Activated T-helper 17 cell treated with anti-CD3 and anti-CD28 coated beads, Interleukin-2, amount 50 U/mL, for 72 hours (primary cell): ENCODE data around the gene ABHD17A. TPM values are rescaled to one million over a fixed set of nuclear protein-coding genes. Genes with fewer than 3 reads are reported as not detected.

Experiments used
- ATAC-seq: fragments of 150-1000 bp; cut with Tn5 transposase; replicated peaks from 2 replicates; pipeline ENCODE4 v1.10.0; 2021; ENCODE audit warnings: mild to moderate bottlenecking, moderate library complexity
- H3K27ac Mint-ChIP-seq: one replicate; pipeline ENCODE4 v1.8.0; 2022; ENCODE audit warnings: mixed read lengths
- H3K27me3 Mint-ChIP-seq: one replicate; pipeline ENCODE4 v1.8.0; 2022; ENCODE audit warnings: mixed read lengths
- H3K36me3 Mint-ChIP-seq: one replicate; pipeline ENCODE4 v1.8.0; 2022; ENCODE audit warnings: low read depth, mild to moderate bottlenecking, mixed read lengths
- H3K4me1 Mint-ChIP-seq: one replicate; pipeline ENCODE4 v1.8.0; 2022; ENCODE audit warnings: mixed read lengths
- H3K4me3 Mint-ChIP-seq: one replicate; pipeline ENCODE4 v1.8.0; 2022; ENCODE audit warnings: mild to moderate bottlenecking, mixed read lengths
- H3K9me3 Mint-ChIP-seq: one replicate; pipeline ENCODE4 v1.8.0; 2022; ENCODE audit warnings: mixed read lengths
- total RNA-seq, 2 donors: library from RNA; stranded (reverse); gene quantifications; one replicate each; pipeline ENCODE4 v1.2.3, GENCODE V29; 2022

The ABHD17A gene
- total RNA-seq, 2 donors from 2014 or later = 84.4 to 109 TPM

DNA sequence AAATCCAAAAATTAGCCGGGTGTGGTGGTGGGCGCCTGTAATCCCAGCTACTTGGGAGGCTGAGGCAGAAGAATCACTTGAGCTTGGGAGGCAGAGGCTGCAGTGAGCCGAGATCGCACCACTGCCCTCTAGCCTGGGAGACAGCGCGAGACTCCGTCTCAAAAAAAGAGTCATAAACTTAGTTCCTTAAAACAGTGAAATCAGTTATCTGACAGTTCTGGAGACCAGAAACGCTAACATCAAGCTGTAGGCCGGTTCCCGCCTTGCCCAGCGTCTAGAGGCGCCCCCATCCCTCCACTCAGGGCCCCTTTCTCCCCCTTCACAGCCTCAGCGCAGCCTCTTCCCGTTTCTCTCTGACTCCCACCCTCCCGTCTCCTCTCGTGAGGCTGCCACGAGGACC lies 31.9 kb upstream of the ABHD17A start:
- H3K4me1 Mint-ChIP-seq = no peaks in the 10 kb centered on the region
- no peak overlapping the region for H3K27ac Mint-ChIP-seq
- no peaks in the 10 kb centered on the region for H3K27me3 Mint-ChIP-seq
- H3K4me3 Mint-ChIP-seq = no peak overlapping the region
- H3K9me3 Mint-ChIP-seq = no peaks in the 10 kb centered on the region
- peaks cover 35% of the 10 kb centered on the region for H3K36me3 Mint-ChIP-seq
- no peak for ATAC-seq

- no peak overlapping the region for H3K4me3 Mint-ChIP-seq
- no peaks in the 10 kb centered on the region for H3K4me1 Mint-ChIP-seq
- ATAC-seq = no peak
- H3K27me3 Mint-ChIP-seq = no peaks in the 10 kb centered on the region
- H3K9me3 Mint-ChIP-seq = no peaks in the 10 kb centered on the region
- H3K27ac Mint-ChIP-seq = no peak overlapping the region
- peaks cover 24% of the 10 kb centered on the region for H3K36me3 Mint-ChIP-seq
Measured at GRCh38 chr19:1914826-1915341, 29.6 kb upstream of the ABHD17A start.

- H3K27ac Mint-ChIP-seq = no peak overlapping the region
- ATAC-seq = no peak
- H3K27me3 Mint-ChIP-seq = no peaks in the 10 kb centered on the region
- no peaks in the 10 kb centered on the region for H3K4me1 Mint-ChIP-seq
- H3K4me3 Mint-ChIP-seq = no peak overlapping the region
- H3K9me3 Mint-ChIP-seq = no peaks in the 10 kb centered on the region
- peaks cover 23% of the 10 kb centered on the region for H3K36me3 Mint-ChIP-seq
Measured at GRCh38 chr19:1913781-1914577, 28.7 kb upstream of the ABHD17A start.

DNA sequence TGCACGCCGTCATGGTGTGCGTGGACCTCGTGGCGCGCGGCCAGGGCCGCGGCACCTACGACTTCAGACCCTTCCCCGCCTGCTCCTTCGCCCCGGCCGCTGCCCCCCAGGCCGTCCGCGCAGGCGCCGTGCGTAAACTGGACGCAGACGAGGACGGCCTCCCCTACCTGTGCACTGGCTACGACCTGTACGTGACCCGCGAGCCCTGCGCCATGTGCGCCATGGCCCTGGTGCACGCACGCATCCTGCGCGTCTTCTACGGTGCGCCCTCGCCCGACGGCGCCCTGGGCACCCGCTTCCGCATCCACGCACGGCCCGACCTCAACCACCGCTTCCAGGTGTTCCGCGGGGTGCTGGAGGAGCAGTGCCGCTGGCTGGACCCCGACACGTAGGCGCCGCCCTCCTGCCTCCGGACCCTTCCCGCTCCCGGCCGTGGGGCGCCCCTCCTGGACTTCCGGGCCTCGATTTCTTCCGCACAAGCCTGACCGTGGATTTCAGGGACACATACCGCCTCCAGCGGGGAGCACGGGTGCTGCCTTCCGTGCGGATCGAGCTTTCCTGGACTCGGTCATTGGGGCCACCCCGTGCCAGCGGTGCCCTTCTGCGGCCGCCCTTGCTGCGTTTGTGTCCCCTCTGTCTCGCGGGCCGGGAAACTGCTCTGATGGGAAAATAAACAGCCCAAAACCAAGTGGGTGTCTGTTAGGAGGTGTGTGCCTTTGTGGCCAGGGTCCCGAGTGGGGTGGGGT lies 27.6 kb upstream of the ABHD17A start:
- Mint-ChIP-seq H3K36me3 (peaks cover 13% of the 10 kb centered on the region), H3K4me3 (no peak overlapping the region), H3K27ac (no peak overlapping the region), H3K27me3 (no peaks in the 10 kb centered on the region), H3K4me1 (no peaks in the 10 kb centered on the region), H3K9me3 (no peaks in the 10 kb centered on the region)
- no peak for ATAC-seq

DNA sequence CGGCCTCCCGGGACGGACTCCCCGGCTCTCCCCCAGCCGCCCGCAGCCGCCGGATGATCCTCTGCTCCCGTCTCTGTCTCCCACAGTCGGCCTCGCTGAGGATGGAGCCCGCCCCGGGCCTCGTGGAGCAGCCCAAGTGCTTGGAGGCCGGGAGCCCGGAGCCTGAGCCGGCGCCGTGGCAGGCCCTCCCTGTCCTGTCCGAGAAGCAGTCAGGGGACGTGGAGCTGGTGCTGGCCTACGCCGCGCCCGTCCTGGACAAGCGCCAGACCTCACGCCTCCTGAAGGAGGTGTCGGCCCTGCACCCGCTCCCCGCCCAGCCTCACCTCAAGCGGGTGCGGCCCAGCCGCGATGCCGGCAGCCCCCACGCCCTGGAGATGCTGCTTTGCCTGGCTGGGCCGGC lies 26.7 kb upstream of the ABHD17A start:
- H3K9me3 Mint-ChIP-seq = no peaks in the 10 kb centered on the region
- H3K27ac Mint-ChIP-seq = no peak overlapping the region
- ATAC-seq = no peak
- H3K4me3 Mint-ChIP-seq = no peak overlapping the region
- no peaks in the 10 kb centered on the region for H3K4me1 Mint-ChIP-seq
- H3K36me3 Mint-ChIP-seq = peaks cover 6% of the 10 kb centered on the region
- no peaks in the 10 kb centered on the region for H3K27me3 Mint-ChIP-seq

DNA sequence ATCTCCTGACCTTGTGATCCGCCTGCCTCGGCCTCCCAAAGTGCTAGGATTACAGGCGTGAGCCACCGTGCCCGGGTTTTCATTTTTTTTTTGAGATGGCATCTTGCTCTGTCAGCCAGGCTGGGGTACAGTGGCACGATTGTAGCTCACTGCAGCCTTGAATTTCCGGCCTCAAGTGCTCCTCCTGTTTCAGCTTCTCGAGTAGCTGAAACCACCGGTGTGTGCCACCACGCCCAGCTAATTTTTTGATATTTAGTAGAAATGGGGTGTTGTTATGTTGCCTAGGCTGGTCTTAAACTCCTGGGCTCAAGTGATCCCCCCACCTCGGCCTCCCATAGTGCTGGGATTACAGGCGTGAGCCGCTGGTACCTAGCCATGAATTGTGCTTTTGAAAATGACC lies 25.8 kb upstream of the ABHD17A start:
- Mint-ChIP-seq H3K4me1 (no peaks in the 10 kb centered on the region), H3K4me3 (no peak overlapping the region), H3K9me3 (no peaks in the 10 kb centered on the region), H3K36me3 (peaks cover 6% of the 10 kb centered on the region), H3K27me3 (no peaks in the 10 kb centered on the region), H3K27ac (no peak overlapping the region)
- no peak for ATAC-seq

GRCh38 chr19:1910177-1910576 lies 24.9 kb upstream of the ABHD17A start:
- ATAC-seq = no peak
- Mint-ChIP-seq H3K4me3 (no peak overlapping the region), H3K27ac (no peak overlapping the region)

DNA sequence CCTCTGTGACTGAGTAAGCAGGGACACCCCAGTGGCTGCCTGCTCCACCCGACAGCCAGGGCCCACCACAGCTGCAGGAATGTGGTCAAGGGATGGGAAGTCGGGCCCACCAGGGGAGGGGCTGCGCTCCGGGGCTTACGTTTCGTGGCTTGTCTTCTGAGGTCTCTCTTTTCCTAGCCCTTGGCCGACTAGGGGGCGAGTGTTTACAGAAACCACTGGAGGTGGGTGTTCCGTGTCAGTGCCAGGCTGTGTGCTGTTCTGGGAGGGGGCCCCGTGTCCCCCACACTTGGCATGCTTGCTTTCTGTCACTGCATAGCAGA lies 24.4 kb upstream of the ABHD17A start:
- Mint-ChIP-seq H3K9me3 (no peaks in the 10 kb centered on the region), H3K4me1 (no peaks in the 10 kb centered on the region), H3K27me3 (no peaks in the 10 kb centered on the region), H3K4me3 (no peak overlapping the region), H3K27ac (no peak overlapping the region), H3K36me3 (peaks cover 16% of the 10 kb centered on the region)
- no peak for ATAC-seq

More at GRCh38 chr19:1910177-1910576, 24.9 kb upstream of the ABHD17A start:
- Mint-ChIP-seq H3K27me3 (no peaks in the 10 kb centered on the region), H3K9me3 (no peaks in the 10 kb centered on the region), H3K4me1 (no peaks in the 10 kb centered on the region), H3K36me3 (peaks cover 15% of the 10 kb centered on the region)

- Mint-ChIP-seq H3K9me3 (no peaks in the 10 kb centered on the region), H3K4me1 (no peaks in the 10 kb centered on the region), H3K27ac (no peak overlapping the region), H3K27me3 (no peaks in the 10 kb centered on the region), H3K36me3 (peaks cover 13% of the 10 kb centered on the region), H3K4me3 (no peak overlapping the region)
- no peak for ATAC-seq
Measured at GRCh38 chr19:1908364-1908678, 23.0 kb upstream of the ABHD17A start.

- Mint-ChIP-seq H3K4me1 (no peaks in the 10 kb centered on the region), H3K9me3 (no peaks in the 10 kb centered on the region), H3K27ac (no peak overlapping the region), H3K36me3 (peaks cover 9% of the 10 kb centered on the region), H3K4me3 (peak overlapping the region; percentile 28), H3K27me3 (no peaks in the 10 kb centered on the region)
- no peak for ATAC-seq
Measured at GRCh38 chr19:1907563-1908363, 22.5 kb upstream of the ABHD17A start.

DNA sequence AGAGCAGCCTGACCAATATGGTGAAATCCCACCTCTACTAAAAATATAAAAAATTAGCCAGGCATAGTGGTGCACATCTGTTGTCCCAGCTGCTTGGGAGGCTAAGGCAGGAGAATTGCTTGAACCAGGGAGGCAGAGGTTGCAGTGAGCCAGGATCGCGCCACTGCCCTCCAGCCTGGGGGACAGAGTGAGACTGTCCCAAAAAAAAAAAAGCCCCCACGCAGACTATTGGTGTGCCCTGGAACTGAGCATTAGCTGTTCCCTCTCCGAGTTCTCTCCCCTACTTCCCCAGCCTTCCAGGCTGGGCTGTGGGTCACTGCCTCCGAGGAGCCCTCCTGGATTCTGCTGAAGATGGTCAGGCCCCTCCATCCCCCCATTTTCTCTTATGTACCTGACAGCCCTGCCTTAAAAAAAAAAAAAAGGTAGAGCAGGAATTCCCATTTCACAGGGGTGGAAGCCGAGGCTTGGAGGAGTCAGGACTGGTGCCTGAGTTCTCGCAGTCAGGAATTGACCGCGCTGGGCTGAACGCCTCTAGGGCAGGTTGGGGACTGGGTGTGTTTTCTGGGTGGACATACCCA lies 21.8 kb upstream of the ABHD17A start:
- no peak for ATAC-seq
- H3K4me3 Mint-ChIP-seq = peak overlapping the region; percentile 28
- H3K27ac Mint-ChIP-seq = no peak overlapping the region
- H3K4me1 Mint-ChIP-seq = no peaks in the 10 kb centered on the region
- H3K36me3 Mint-ChIP-seq = peaks cover 9% of the 10 kb centered on the region
- no peaks in the 10 kb centered on the region for H3K27me3 Mint-ChIP-seq
- H3K9me3 Mint-ChIP-seq = no peaks in the 10 kb centered on the region

DNA sequence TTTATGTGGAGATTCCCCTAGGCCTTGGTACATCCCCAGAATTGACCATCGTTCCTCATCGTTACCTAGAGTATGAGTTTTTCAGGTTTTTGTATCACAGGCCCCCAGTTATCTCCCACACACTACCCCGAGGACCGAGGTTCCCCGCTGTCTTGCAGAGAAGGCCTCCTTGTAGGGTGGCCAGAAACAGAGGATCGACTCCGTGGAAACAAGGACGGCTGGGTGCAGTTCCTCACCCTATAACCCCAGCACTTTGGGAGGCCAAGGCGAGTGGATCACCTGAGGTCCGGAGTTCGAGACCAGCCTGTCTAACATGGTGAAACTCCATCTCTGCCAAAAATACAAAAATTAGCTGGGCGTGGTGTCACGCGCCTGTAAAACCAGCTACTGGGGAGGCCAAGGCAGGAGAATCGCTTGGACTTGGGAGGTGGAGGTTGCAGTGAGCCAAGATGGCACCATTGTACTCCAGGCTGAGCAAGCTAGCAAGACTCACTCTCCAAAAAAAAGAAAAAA lies 20.6 kb upstream of the ABHD17A start:
- Mint-ChIP-seq H3K9me3 (no peaks in the 10 kb centered on the region), H3K36me3 (peaks cover 9% of the 10 kb centered on the region)
- ATAC-seq = no peak

DNA sequence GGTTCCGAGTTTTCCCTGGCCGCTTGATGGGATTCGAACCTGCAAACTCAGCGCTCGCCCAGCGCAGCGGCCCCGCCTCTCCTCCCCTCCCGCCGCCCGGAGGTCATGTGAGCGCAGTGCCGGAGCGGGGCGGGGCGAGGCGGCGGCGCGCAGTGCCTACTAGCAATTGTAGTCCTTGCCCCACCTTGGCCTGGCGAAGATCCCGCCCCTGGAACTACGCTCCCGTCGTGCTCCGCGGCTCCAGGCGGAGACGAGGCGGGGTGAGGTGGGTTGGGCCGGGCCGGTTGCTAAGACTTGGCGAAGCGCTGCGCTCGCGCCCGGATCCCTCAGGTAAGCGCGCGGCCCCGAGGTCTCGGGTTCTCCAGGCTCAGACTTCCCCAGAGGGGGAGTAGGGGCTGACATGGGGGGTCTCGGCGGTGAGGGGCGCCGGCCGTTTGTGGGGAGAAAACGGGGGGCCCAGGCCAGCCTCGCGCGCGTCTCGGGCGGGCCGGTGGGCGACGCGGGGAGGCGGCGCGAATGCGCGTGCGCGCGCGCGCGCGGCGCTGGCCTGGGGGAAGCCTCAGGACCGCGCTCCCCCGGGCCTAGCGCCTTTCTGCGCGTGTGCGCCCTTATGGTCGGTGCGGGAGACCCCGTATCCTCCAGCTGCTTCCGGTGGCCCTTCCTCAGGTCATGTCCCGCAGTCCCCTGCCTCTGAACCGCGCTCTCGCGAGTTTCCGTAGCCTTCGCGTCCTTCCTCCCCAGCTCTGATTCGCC lies 20.0 kb upstream of the ABHD17A start, which contains the start of the genes ADAT3 and SCAMP4:
TSS of gene ADAT3 (plus strand) at position 290 of the 753 bp plus-strand sequence. CDS start 6,649 bp downstream, outside the sequence.
TSS of gene SCAMP4 (plus strand) at position 290 of the 753 bp plus-strand sequence. CDS start 9,621 bp downstream, outside the sequence.
- no peaks in the 10 kb centered on the region for H3K9me3 Mint-ChIP-seq
- H3K27ac Mint-ChIP-seq = peak within 1 kb of the TSS; percentile 95
- no peaks in the 10 kb centered on the region for H3K27me3 Mint-ChIP-seq
- peak; percentile 98 for ATAC-seq
- H3K4me1 Mint-ChIP-seq = no peaks in the 10 kb centered on the region
- H3K4me3 Mint-ChIP-seq = peak within 1 kb of the TSS; percentile 94
- peaks cover 9% of the 10 kb centered on the region for H3K36me3 Mint-ChIP-seq

More for the DNA sequence above, 20.6 kb upstream of the ABHD17A start:
- no peaks in the 10 kb centered on the region for H3K4me1 Mint-ChIP-seq
- H3K27me3 Mint-ChIP-seq = no peaks in the 10 kb centered on the region
- peak overlapping the region; percentile 94 for H3K4me3 Mint-ChIP-seq
- H3K27ac Mint-ChIP-seq = peak overlapping the region; percentile 95
